ENCODE results near the gene SLC49A4.
A peak's percentile ranks its signal among the peaks of the same experiment; 100 is the strongest.
"Not testable (repeated sequence)": the region's sequence is repeated elsewhere in the genome, so short reads cannot be mapped to it uniquely, and the experiment has no call there.

Gene SLC49A4, protein sequence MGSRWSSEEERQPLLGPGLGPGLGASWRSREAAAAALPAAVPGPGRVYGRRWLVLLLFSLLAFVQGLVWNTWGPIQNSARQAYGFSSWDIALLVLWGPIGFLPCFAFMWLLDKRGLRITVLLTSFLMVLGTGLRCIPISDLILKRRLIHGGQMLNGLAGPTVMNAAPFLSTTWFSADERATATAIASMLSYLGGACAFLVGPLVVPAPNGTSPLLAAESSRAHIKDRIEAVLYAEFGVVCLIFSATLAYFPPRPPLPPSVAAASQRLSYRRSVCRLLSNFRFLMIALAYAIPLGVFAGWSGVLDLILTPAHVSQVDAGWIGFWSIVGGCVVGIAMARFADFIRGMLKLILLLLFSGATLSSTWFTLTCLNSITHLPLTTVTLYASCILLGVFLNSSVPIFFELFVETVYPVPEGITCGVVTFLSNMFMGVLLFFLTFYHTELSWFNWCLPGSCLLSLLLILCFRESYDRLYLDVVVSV

DNA sequence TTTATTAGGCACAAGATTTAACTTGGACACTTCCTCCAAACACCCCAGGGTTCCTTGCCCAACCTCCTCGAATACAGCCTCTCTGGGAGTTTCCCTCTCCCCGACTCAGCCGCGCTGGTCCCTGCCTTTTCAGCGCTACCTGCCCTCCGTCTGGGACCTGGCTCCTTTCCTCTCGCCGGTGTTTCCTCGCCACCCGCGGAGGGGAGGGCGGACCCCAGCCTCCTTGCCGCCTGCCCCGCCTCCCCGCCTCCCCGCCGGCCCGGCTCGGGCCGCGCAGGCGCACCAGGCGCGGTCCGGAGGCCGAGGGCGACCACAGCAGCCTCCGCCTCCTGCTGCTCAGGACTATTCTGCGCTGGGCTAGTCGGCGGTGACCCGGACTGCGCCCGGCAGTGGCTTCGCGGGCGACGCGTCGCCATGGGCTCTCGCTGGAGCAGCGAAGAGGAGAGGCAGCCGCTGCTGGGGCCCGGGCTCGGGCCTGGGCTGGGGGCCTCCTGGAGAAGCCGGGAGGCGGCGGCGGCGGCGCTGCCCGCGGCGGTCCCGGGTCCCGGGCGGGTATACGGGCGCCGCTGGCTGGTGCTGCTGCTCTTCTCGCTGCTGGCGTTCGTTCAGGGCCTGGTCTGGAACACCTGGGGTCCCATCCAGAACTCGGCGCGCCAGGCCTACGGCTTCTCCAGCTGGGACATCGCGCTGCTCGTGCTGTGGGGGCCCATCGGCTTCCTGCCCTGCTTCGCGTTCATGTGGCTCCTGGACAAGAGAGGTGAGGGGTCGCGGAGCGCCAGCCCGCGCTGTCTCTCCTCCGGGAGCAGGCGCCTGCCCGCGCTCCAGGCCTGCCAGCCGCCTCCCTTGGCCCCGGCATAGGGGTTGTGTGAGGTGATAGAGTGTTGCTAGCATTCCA is at the start of gene SLC49A4:
SLC49A4 (plus strand) TSS at position 291 of the 895 bp plus-strand sequence; CDS start at position 415, 124 bp downstream.
- peak; percentile 87 for DNase-seq

DNA sequence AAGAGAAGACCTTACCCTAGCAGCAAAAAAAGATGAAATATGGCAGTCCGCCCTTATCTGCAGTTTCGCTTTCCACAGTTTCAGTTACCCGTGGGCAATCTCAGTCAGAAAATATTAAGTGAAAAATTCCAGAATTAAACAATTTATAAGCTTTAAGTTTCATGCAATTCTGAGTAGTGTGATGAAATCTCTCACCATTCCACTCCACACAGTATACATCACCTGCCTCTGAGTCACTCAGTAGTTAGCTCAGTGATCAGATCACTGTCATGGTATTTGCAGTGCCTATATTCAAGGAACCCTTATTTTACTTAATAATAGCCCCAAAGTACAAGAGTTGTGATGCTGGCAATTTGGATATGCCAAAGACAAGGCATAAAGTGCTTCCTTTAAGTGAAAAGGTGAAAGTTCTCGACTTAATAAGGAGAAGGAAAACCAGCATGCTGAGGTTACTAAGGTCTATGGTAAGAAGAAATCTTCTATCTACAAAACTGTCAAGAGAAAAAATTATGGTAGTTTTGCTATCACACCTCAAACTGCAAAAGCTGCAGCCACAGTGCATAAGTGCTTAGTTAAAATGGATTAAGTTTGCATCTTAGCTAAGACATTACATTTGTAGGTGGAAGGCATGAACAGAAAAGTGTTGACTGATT is 49.4 kb upstream of the SLC49A4 start:
- DNase-seq: no peak

DNA sequence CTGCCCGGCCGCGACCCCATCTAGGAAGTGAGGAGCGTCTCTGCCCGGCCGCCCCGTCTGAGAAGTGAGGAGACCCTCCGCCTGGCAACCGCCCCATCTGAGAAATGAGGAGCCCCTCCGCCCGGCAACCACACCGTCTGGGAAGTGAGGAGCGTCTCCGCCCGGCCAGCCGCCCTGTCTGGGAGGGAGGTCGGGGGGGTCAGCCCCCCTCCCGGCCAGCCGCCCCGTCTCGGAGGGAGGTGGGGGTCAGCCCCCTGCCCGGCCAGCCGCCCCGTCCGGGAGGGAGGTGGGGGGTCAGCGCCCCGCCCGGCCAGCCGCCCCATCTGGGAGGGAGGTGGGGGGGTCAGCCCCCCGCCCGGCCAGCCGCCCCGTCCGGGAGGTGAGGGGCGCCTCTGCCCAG is 47.6 kb upstream of the SLC49A4 start:
- DNase-seq: not testable (repeated sequence)

DNA sequence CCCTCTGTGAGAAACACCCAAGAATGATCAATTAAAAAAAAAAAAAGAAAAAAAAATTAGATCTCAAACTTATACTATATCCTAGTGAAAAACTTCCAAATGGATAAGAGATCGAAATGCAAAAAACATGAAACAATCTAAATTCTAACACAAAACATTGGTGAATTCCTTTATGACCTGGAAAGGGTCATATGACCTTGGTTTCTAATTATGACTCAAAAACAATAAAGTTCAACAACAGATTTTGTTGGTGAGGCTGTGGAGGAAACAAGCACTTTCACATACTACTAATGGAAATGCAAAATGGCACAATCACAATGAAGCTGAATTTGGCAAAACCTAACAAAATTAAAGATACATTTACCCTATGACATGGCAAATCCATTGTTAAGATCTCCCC is 46.5 kb upstream of the SLC49A4 start:
- DNase-seq: no peak

DNA sequence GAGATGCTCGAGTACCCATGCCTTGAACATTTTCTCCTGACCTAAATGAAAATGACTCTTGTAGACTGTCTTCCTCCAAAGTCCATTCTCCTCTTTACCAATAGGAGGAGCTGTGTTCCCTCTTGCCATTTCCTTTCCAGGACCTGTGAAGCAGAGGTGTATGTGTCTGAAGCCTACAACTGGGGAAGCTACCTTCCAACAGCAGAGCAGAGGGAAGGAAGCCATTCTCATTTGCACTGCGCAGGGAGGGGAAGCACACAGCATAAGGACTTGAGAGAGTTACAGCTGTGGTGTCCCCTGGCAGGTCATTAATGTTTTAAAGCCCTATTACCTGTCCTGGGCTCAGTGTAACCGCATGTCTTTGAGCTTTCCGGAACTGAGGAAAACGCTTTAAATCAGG is 39.9 kb upstream of the SLC49A4 start:
- DNase-seq: no peak

DNA sequence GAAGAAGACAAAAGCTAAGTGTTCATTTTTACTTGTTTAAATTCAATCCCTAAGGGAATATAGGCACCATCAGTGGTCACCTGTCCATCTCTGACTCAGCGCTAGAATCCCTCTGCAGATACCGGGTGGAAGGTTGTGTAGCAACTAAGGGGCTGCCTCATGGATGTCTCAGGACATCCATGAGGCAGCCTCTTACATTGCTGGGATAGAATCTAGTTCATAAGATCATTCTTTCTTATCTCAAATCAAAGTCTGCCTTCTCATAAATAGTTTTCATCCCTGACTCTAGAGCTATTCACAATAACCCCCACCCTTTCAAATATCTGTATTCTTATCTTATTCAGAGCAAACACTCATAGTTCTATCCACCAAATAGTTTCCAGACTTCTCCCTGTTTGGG is 39.4 kb upstream of the SLC49A4 start:
- no peak for DNase-seq

DNA sequence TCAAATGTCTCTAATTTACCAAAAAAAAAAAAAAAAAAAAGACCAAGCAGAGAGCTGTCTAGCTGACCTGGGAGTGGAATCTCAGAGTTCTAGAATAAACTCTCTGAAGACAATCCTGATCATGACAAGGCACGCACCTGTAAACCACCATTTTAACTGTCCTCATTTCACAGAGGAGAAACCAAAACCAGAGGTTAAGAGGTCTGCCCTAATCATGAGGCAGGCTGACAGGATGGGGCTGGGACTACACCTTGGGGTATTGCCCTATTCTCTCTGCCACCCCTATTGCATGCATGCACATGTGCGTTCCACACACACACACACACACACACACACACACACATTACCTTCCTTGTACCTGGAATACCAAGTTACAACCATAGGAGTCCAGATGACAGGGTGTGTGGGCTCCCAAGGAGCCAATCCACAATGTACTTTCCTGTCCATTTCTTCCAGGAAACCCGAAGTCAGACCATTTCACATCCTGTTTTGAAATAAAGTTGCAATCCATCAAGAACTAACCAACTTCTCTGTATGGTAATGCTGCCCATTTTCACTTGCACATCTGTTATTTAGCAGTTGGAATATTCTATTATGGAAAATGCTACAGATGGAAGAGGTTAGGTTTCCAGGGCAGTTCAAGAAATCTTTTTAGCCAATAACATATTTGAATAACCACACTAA is 35.9 kb upstream of the SLC49A4 start:
- no peak for DNase-seq

DNA sequence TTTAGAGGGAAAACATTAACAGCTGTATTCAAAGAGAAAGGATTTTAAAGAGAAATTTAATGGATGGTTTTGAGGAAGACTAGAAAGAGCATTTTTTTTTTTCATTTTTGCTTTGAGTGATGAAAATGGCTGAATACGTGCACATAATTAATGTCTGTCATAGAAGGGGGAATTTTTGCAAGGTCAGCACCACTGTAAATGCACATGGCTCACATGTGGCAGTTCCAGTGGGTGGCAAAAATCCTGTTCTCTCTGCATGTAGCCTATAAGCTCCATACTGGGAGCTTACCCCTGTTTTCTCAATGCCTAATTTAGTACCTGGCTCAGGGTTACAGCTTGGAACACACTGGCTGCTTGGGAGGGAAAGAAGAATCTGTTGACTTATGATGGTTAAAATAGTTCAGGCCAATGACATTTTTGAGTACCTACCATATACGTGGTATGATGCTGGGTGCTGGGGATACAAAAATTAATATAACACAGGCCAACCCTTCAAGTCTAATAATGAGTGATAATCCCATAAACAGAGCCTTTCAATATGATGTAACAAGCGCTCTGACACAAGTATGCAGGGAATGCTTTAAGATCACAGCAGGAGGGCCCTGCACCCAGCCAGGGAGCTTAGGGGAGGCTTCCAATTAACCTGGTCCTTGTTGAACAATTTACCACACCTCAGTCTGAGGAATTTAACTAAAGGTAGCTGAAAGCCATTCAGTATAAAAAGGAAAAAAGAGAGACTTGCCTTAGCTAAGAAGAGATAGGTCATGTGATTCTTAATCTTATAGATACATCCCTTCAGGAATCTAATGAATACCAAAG is 34.2 kb upstream of the SLC49A4 start:
- DNase-seq: no peak

DNA sequence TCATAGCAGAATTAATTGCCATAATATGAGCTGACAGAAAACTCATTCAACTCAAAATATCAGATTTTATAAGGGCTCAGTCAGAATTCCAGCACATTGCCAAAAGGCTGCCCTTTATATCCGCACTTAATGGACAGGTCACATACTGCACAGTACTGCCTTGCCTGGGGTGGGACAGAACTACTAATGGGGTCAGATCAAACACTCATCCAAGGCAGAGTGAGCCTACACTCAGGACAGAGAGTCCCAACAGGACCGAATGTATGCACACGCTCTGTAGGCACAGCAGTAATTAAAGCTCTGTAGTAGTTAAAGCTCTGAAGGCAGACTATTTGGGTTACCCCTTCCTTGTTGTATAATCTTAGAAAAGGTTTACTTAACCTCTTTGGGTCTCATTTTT is 28.4 kb upstream of the SLC49A4 start:
- no peak for DNase-seq

DNA sequence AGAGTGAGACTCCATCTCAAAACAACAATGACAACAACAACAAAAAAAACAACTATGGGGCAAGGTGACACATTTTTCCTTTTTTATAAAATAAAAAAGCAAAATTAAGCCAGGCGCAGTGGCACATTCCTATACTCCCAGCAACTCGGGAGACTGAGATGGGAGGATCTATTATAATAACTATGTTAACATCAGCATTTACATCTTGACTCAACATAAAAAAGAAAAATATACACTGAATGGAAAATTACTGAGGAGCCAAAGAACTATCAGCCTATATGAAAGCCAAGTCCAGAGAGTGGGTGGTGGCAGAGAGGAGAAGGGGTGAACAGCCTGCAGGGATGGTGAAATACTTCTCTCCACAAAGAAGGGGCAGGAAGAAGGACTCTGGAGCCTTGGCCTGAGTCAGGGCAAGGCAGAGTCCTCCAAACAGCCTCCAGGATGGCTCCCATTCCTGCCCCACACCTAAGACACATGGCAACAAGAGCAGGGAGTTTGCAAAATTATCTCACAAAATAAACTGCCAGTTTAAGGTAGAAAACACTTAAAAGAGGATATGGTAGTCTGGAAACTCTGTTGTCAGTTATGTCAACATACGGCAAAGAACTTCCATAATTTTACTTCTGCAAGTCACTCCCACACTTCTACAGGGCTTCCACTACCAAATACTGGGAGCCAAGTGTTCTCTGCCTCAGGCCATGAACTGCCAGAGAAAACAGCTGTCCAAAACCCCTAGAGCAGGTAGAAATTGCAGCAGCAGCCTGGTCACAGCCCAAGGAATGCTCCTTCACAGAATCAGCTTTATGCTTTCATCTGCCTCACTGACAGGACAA is 27.1 kb upstream of the SLC49A4 start:
- no peak for DNase-seq

DNA sequence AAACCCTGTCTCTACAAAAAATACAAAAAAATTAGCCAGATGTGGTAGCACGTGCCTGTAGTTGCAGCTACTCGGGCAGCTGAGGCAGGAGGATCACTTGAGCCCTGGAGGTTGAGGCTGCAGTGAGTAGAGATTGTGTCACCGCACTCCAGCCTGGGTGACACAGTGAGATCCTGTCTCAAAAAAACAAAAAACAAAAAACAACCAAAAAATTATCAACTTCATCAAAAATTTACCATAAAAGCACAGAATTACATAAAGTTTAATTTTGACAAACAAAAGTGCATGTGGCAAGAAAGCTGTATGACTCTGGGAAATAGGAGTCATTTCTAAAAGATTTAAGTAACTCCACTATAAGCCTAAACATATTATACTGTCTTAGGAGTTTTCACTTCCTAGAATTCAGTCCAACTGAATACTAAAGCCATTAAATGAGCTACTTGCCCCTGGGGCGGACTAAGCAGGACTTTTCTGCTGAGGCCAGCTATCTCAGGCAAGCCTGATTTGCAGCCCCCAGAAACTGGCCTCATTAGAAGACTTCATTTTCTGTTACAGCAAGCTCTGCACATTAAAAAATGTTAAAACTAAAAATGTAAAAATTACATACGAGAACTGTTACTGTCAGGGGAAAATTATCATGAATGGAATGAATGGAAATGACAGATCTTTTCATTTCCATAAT is 24.2 kb upstream of the SLC49A4 start:
- DNase-seq: no peak

DNA sequence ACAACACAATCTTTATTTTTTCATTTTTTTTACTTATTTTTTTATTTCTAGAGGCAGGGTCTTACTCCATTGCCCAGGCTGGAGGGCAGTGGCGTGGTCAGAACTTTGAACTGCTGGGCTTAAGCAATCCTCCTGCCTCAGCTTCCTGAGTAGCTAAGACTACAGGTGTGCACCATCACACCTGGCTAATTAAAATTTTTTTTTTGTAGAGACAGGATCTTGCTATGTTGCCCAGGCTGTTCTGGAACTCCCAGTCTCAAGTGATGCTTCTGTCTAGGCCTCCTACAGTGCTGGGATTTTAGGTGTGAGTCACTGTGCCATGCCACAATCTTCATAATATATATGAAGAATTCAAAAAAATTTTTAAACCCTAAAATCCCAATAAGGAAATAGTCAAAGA is 22.0 kb upstream of the SLC49A4 start:
- DNase-seq: no peak

DNA sequence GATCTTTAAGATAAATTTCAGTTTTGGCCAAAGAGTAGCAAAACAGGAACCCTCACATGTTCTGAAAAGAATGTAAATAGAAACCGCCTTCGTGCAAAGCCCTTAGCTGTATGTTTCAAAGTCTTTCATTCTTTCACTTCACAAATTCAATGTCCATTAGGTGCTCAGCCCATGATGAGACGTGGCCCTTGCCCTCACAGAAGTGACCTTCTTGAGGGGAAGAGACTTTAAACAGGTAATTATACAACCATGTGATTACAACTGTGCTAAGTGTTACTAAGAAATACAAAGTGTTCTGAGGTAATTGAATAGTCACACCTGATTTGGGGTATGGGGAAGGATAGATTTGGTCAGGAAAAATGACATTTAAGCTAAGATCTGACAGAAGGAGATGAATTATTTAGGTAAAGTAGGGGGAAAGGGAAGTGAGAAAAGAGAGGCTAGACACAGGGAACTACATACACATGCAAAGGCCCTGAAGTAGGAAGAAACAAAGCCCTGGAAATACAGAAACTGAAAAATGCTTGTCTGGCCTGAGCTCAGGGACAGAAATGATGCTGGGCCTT is 20.8 kb upstream of the SLC49A4 start:
- DNase-seq: no peak

DNA sequence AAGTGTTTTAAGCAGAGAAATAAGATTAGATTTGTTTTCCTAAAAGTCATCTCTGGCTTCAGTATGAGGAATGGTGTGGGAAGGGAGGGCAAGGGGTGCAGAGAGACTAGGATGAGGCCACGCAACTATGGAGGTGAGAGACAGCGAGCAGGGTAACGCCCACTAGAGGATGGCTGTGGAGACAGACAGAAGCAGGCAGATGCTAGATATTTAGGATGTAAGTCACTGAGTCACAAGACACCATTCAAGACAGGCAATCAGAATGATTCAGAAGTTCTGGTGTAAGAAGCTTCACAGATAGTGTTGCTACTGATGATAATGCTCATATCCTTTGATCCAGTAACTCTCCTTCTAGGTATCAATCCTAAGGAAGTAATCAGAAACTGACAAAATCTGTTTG is 20.3 kb upstream of the SLC49A4 start:
- no peak for DNase-seq

DNA sequence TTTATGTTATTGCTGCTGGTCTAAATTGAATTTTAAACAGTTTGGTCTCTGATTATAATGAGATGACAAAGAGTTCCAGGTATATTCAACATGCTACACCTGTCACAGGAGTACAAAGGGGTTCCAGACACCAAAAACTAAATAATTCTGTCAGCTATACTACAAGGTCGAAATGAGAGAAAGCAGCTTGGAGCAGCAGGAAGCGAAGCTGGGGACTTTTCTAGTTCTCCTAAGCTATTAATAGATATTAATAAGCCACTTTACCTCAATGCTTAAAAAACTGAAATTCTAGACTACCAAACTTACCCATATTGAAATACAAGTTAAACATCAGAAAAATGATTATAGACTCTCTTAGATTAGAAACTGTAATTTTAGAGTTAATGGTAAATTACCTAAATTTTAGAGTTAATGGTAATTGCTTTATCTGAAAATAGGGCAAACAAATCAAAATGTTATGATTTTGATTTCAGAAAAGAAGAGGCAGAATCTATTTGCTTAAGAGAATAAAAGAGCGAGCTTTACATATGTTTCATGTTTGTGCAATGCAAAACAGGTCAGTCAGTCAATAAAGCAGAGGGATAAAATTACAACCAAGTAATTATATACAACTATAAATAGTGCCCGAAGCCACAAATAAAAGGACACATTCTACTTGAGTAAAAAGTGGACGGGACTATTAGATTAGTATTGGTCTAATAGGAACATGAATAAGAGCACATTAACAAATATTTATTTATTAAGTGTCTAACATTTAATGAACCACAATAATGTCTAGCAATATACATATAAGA is 18.0 kb upstream of the SLC49A4 start:
- DNase-seq: no peak

DNA sequence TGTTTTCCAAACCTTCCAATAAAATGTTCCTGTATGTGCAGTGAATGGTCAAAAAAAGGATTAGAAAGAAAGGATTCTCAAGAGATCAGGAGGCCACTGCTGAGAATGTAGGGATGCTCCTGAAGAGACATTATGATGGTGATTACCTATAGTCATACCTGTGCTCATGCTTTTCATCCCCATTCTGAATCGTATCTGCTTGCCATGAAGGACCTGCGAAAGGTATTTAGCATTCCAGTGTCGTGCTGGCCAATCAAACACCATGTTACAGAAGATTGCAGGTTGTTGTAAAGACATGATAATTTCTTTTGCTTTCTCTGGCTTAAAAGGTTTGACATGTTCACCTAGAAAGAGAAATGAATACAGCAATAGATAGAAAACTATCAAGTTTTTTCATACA is 17.3 kb upstream of the SLC49A4 start:
- no peak for DNase-seq

DNA sequence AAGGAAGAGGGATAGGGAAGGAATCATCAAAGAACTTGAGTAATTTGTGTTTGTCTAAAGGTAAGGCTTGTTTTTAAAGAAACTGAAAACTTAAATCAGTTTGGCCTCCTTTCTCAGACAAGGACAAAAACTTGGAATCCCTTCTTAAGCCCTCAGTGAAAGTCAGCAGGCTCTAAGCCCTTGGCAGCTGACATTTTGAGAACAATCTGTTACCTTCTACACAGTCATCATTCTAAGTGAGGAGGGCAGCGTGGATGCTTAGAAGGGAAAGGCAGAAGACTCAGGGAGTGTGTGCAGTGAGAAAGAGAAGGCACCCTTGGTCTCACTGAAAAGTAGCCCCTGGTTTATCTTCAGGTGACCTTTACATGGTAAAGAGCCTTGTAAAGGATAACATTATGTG is 12.1 kb upstream of the SLC49A4 start:
- no peak for DNase-seq

DNA sequence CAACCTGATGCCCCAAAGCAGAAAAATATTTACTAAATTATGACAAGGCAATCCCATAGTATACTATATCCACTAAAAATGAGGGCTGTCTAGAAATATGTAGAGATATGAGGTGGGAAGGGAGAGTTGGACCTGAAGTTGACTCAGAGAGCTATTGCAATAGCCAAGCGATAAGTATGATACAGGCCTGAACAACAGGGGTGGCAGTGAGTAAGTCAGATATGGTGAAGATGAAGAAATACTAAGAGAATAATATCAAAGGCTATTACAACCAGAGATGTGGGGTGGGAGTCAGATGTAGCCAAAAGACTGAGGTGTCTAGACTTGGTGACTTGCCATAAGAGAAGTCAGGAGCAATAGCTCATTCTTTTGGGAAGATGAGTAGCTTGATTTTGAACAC is 10.4 kb upstream of the SLC49A4 start:
- DNase-seq: no peak

DNA sequence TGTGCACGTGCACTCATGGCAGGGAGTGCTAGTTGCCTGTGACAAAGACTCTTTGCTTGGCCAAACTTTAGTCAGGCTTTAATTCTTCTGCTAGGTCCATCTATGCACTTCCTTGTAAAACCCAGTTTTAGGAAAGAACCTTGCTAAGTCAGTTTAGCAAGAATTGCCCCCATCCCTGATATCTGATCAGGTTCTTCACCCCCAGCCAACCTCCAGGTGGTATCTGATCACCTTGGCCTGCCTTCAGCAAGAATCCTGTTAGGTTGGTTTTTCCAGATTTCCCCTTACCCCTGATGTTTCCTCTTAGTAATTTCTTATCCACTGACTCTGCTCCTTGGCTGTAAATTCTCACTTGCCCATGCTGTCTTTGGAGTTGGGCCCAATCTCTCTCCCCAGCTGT is 9.6 kb upstream of the SLC49A4 start:
- no peak for DNase-seq
